Femur (tissue), 1 donor: Measurements from ENCODE around the gene SHISAL2A.
A peak's percentile ranks its signal among the peaks of the same experiment; 100 is the strongest.
"Not testable (repeated sequence)": the region's sequence is repeated elsewhere in the genome, so short reads cannot be mapped to it uniquely, and the experiment has no call there.

Experiments
- DNase-seq: peaks from one replicate; pipeline ENCODE4 v3.0.0-alpha.2; 2017

SHISAL2A gene

DNA sequence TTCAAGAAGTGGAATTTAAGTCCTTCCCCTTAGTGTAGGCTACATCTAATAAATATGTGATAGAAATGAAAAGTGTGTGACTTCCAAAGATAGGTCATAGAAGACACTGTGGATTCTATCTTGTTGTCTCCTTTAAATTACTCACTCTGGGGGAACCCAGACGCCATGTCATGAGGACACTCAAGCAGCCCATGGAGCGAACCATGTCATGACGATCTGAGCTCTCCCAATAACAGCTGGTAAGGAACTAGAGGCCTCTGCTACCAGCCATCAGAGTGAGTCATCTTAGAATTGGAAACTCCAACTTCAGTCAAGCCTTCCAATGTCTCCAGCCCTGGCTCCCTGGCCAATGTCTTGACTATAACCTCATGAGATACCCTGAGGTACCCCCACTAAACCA, 58.9 kb downstream of the SHISAL2A start:
- no peak for DNase-seq

DNA sequence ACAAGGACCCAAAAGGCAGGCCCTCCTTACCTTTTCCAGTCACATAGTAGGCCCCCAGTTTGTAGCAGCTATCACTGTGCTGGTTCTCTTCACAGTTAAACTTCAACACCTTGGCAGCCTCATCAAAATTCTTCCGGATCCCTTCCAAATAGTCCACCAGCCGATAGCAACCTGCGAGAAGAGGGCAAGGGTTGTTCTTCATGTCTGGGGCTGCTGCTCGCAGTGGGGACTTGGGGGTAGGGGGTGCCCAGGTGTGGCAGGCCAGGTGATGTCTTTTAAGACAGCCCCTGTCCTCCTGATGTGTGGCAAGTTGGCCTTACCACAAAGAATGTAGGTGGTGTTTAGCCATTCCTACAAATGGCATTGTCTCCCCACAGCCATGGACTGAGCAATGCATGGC, 59.7 kb downstream of the SHISAL2A start:
- DNase-seq = no peak

DNA sequence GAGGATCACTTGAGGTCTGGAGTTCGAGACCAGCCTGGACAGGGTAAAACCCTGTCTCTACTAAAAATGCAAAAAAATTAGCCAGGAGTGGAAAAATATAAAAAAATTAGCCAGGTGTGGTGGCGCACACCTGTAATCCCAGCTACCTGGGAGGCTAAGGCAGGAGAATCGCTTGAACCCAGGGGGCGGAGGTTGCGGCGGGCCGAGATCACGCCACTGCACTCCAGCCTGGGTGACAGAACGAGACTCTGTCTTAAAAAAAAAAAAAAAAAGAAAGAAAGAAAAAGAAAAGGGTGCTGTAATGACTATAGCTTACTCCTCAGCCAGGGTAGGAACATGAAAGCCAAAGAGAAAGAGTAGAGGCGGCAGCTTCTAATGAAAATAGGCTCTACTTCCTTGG, 60.4 kb downstream of the SHISAL2A start:
- DNase-seq = not testable (repeated sequence)

DNA sequence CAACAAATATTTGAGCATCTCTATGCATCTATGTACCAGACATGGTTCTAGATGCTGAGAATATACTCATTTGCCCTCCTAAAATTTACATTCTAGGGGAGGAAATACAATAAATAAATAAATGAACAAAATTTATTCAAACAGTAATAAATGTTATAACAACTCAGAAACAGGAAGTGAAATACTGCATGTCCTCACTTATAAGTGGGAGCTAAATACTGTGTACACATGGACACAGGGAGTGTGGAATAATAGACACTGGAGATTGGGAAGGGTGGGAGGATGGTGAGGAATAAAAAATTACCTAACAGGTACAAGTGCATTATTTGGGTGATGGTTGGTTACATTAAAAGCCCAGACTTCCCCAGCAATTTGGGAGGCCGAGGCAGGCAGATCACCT, 60.9 kb downstream of the SHISAL2A start:
- no peak for DNase-seq

DNA sequence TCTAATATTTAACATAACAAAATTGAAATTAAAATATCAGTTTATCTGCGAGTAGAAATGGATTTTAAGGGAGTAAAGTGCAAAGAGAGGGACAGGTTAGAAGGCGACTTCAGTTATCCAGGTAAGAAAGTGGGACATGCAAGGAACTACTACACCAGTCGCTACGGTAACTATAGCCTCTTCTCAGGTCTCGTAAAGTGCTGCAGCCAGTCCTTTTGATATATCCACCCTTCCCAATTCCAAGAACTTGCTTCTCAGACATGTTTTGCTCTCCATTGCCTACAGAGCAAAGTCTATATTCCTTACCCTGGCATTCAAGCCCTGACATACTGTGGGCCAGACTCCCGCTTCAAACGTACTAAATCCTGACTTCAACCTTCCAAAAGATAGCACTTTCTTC, 62.7 kb downstream of the SHISAL2A start:
- no peak for DNase-seq

DNA sequence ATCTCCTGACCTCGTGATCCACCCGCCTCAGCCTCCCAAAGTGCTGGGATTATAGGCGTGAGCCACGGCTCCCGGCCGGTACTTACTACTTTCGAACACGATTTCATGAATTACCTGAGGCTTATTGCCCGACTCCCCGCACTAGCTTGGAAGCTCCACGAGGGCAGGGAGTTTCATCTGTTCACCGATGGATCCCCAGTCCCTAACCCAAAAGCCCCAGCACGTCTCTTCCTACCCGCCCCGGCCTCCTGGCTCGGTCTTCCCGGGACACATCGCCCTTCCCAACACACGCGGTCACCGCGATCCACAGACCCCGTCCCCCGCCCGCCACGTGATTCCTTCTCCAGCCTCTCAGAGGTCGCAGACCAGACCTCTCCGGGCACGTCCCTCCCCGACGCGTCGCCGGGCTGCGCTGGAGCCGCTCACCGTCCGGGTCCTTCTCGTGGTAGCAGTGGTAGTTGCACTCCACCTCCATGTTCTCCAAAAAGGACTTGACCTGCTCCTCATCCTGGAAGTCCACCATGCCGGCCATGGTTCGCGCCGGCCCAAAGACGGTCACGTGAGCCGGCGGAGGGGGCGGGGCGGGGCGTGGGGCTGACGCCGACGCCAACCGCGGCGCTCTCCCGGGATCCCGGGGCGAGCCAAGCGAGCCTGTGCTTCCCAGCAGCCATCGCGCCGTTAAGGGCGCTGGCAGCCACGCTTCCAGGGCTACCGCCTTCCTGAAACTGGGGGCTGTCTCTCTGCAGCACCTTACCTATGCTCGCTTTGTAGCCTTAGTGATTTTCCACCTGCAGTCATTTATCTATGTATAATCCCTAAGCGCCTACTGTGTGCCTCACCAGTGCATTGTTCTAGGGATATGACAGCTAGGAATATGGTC, 65.1 kb downstream of the SHISAL2A start, which contains the start of gene COA7:
TSS of gene COA7 (minus strand) at position 553 of the 880 bp plus-strand sequence. CDS start at position 532, 21 bp downstream.
- DNase-seq = peak; percentile 92

DNA sequence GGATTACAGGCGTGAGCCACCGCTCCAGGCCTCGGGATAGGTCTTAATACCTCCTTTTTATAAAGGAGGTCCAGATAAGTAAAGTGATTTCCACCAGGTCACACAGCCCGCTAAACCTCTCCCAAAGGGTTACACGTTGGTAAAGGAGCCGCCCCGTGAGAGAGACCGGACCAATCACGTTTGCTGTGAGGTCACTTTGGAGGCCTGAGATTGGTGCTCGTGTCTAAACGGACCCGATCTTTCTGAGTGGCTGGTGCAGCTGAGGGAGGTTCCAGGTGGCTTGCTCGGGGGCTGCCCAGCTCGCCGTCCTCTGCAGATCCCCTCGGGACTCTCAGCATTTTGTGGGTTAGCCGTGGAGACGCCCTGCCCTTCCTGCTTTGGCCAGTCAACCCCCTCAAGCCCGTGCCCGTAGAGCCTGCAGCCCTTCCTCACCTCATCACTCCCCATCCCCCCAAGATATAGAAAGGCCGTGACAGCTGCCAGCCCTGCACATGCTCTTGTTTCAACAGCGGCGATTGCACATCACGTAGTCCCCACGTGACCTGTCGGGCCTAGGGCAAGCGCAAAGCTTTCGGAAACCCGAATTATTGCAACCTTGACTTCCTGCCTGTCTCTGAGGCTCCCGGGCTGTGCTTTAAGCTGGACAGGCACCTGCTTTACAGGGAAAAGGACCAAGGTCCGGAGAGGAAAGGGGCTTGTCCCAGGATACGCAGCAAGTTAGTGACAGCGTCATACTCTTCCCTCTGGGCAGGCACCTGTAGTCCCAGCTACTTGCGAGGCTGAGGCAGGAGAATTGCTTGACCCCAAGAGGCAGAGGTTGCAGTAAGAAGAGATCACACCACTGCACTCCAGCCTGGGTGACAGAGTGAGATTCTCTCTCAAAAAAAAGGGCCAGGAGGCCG, 70.2 kb downstream of the SHISAL2A start:
- DNase-seq = peak; percentile 91

DNA sequence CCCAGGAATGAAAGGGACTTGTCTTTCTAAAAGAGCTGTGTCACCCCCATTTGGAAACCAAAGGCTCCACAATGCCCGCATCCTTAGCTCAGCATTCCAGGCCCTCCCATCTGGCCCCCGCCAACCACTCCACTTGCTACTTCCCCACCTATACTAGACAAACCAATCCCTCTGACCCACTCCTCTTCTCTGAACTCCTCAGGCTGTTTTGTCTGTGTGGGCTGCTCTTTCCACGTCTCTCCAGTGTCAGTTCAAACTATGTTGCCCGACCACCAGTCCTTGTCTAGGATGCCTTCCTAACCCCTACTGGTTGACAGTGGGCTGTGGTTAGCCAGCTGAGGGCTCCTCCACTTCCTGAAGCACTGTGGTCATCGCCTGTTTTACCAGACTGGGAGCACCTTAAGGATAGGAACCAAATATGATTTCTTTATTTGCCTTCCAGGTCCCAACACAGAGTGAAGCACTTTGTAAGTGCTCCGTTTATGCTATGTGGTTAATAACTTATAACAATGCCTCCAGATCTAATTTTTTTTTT, 73.2 kb downstream of the SHISAL2A start:
- no peak for DNase-seq
